Renal cortex interstitium (tissue), 11 donors: ENCODE measurements around the gene CMPK1. TPM values are rescaled to one million over a fixed set of nuclear protein-coding genes. Genes with fewer than 3 reads are reported as not detected.

Experiments
- DNase-seq, 11 donors: peaks; one replicate each; pipeline ENCODE4 v3.0.0-alpha.2; 2013; ENCODE audit warnings: low read depth in 9 of 11, low spot score in 4 of 11; ENCODE audit errors: extremely low read depth in 1 of 11
- polyA plus RNA-seq, 3 donors: library from polyadenylated mRNA; unstranded; fragments of 120-200 nt; gene quantifications; one replicate each; pipeline ENCODE4 v1.2.1, GENCODE V29; 2013; ENCODE audit not compliant: insufficient read length in 3 of 3

CMPK1 gene
- polyA plus RNA-seq, 3 donors, result 65.7 to 75.9 (median 66.7) TPM

GRCh38 chr1:47409311-47410067 lies 75.9 kb downstream of the CMPK1 start:
- peak in 3 of 11 donors; percentile 29 to 56 (median 47) for DNase-seq

GRCh38 chr1:47410068-47410455 lies 76.5 kb downstream of the CMPK1 start:
- DNase-seq, result no peak

DNA sequence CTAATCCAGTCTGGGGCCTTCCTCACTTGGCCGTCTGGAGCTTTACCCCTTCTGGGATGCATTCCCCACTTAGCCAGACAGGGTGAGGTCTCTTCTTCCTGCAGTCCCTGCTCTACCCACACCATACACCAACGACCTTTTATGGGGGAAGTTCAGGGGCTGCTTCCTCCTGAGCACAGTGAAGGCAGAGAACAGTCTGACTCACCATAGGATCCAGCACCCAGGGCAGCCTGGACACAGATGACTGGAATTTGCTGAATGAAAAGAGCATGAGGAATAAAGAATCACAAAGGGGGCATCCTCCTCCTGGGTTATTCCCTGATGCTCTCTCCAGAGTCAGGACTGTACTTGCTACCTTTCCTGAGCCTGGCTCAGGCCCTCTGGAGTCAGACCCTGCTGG lies 77.8 kb downstream of the CMPK1 start:
- no peak for DNase-seq

- DNase-seq, result no peak
Measured at GRCh38 chr1:47412437-47412836, 78.8 kb downstream of the CMPK1 start.

- no peak for DNase-seq
Measured at GRCh38 chr1:47415728-47416318, 82.2 kb downstream of the CMPK1 start, which contains the start of gene FOXE3. Gene FOXE3, plus strand, starts transcription at chr1:47416285. Its CDS starts 31 bp downstream, at chr1:47416316.

DNA sequence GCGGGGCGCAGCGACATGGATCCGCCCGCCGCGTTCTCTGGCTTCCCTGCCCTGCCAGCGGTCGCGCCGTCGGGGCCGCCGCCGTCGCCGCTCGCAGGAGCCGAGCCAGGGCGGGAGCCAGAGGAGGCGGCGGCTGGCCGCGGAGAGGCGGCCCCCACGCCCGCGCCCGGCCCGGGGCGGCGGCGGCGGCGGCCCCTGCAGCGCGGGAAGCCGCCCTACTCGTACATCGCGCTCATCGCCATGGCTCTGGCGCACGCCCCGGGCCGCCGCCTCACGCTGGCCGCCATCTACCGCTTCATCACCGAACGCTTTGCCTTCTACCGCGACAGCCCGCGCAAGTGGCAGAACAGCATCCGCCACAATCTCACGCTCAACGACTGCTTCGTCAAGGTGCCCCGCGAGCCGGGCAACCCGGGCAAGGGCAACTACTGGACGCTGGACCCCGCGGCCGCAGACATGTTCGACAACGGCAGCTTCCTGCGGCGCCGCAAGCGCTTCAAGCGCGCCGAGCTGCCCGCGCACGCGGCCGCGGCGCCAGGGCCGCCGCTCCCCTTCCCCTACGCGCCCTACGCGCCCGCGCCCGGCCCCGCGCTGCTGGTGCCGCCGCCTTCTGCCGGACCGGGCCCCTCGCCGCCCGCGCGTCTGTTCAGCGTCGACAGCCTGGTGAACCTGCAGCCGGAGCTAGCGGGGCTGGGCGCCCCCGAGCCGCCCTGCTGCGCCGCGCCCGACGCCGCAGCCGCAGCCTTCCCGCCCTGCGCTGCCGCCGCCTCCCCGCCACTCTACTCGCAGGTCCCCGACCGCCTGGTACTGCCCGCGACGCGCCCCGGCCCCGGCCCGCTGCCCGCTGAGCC lies 83.0 kb downstream of the CMPK1 start:
- no peak for DNase-seq

DNA sequence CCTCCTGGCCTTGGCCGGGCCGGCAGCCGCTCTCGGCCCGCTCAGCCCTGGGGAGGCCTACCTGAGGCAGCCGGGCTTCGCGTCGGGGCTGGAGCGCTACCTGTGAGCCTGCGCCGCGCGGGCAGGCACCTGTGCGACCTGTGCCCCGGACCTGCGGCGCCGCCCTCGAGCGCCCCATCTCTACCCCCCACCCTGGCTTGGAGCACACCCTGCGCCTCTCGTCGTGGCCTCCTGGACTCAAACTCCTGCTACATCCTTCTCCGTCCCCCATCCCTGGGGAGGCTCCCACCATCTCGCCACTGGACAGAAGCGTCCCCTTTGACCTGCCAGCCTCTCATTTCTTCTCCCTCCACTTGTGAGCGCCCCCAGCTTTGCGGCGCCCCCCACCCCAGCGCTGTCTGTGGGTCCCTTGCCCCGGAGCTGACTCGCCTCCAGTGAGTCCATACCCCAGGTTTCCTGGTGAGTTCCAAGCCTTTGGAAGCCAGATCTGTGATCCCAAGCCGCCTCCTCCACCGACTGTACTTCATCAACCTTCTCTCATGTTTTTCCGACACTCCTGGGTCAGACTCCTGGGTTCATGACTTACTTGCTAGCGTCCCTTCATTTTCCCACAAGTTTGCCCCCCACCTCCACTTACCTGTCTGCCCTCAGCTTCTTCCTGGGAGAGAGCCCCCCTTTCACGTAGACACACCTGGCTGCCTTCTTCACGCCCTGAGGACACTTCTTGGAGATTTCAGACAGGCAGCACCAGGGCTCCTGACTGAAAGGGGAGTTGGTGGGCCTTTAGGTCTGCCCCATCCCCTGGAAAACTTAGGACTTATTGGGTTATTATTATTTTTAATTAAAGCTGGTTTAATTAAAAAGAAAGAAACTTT lies 83.8 kb downstream of the CMPK1 start:
- no peak for DNase-seq

GRCh38 chr1:47418122-47418521 lies 84.5 kb downstream of the CMPK1 start:
- no peak for DNase-seq

GRCh38 chr1:47418681-47419325 lies 85.2 kb downstream of the CMPK1 start:
- no peak for DNase-seq

- DNase-seq, result no peak
Measured at GRCh38 chr1:47420547-47420946, 87.0 kb downstream of the CMPK1 start.

GRCh38 chr1:47423872-47424271 lies 90.3 kb downstream of the CMPK1 start:
- DNase-seq, result no peak

- DNase-seq, result no peak
Measured at GRCh38 chr1:47424336-47424982, 90.9 kb downstream of the CMPK1 start.

Other genes with a start within 250 kb of the CMPK1 start
- 1 to 10 TPM; 5.0 to 6.1 (median 6.0) TPM for gene CYP4A22, start 196.3 kb upstream of the CMPK1 start, polyA plus RNA-seq
- 10 to 100 TPM; 34.8 to 62.1 (median 37.8) TPM for gene PDZK1IP1, start 143.8 kb upstream of the CMPK1 start, polyA plus RNA-seq
- 1 to 10 TPM; 5.2 to 5.6 (median 5.5) TPM for gene TAL1, start 101.6 kb upstream of the CMPK1 start, polyA plus RNA-seq
- gene STIL, start 19.6 kb upstream of the CMPK1 start, polyA plus RNA-seq, result 10 to 100 TPM in 1 of 3 donors, 1 to 10 TPM in 2; 9.8 to 10.5 (median 10.0) TPM
- under 1 TPM; 0.18 to 0.20 (median 0.19) TPM for gene FOXE3, start 82.5 kb downstream of the CMPK1 start, polyA plus RNA-seq
- 1 to 10 TPM; 6.0 to 9.0 (median 6.8) TPM for gene FOXD2, start 104.3 kb downstream of the CMPK1 start, polyA plus RNA-seq